Liver (tissue), 9 donors: Measurements from ENCODE around the gene RAD51B. TPM values are rescaled to one million over a fixed set of nuclear protein-coding genes. Genes with fewer than 3 reads are reported as not detected.

Source experiments
- DNase-seq: peaks from one replicate; pipeline ENCODE4 v3.0.0-alpha.2; 2017; ENCODE audit warnings: low spot score
- H3K27ac ChIP-seq, 2 donors: one replicate each; pipeline ENCODE4 v1.7.0; 2013; ENCODE audit warnings: inconsistent platforms in 2 of 2, low read length in 2 of 2, control low read depth in 1 of 2, low read depth in 1 of 2, mild to moderate bottlenecking in 1 of 2
- H3K27me3 ChIP-seq, 4 donors: one replicate each; pipeline versions ENCODE4 v1.6.1 to v1.7.0; 2013; ENCODE audit warnings: low read length in 3 of 4, inconsistent platforms in 1 of 4, mild to moderate bottlenecking in 1 of 4, moderate library complexity in 1 of 4; ENCODE audit not compliant: control insufficient read depth in 4 of 4, insufficient read depth in 4 of 4
- H3K36me3 ChIP-seq, 4 donors: one replicate each; pipeline versions ENCODE4 v1.6.1 to v1.7.0; 2013; ENCODE audit warnings: low read length in 3 of 4, mild to moderate bottlenecking in 3 of 4, low read depth in 1 of 4, moderate library complexity in 1 of 4; ENCODE audit not compliant: control insufficient read depth in 4 of 4, insufficient read depth in 3 of 4
- H3K4me1 ChIP-seq, 4 donors: one replicate each; pipeline versions ENCODE4 v1.6.1 to v1.7.0; 2013; ENCODE audit warnings: low read length in 3 of 4, mild to moderate bottlenecking in 3 of 4, moderate library complexity in 1 of 4; ENCODE audit not compliant: control insufficient read depth in 4 of 4, insufficient read depth in 4 of 4
- H3K4me3 ChIP-seq, 3 donors: one replicate each; pipeline versions ENCODE4 v1.6.1 to v1.7.0; 2013; ENCODE audit warnings: low read length in 3 of 3, control low read depth in 1 of 3, low read depth in 1 of 3, mild to moderate bottlenecking in 1 of 3
- H3K9ac ChIP-seq, 2 donors: one replicate each; pipeline ENCODE4 v1.7.0; 2013; ENCODE audit warnings: low read length in 2 of 2, mild to moderate bottlenecking in 2 of 2, moderate library complexity in 2 of 2, control low read depth in 1 of 2, low read depth in 1 of 2
- H3K9me3 ChIP-seq, 4 donors: one replicate each; pipeline versions ENCODE4 v1.6.1 to v1.7.0; 2013; ENCODE audit warnings: low read length in 3 of 4; ENCODE audit not compliant: control insufficient read depth in 4 of 4
- ATF3 ChIP-seq: IDR thresholded peaks from 2 replicates; pipeline ENCODE4 v1.6.1; 2016; ENCODE audit warnings: antibody characterized with exemption
- CTCF ChIP-seq: fragments of 150-350 bp; IDR thresholded peaks from 2 replicates; pipeline ENCODE4 v1.5.1; 2017; ENCODE audit warnings: improper control_type of control experiment, low read depth, low read length; ENCODE audit not compliant: missing input control
- EGR1 ChIP-seq, 2 donors: IDR thresholded peaks; 2 replicates each; pipeline ENCODE4 v1.6.1; 2016 to 2018; ENCODE audit warnings: antibody characterized with exemption in 2 of 2, low read depth in 2 of 2
- FOXA1 ChIP-seq: IDR thresholded peaks from 2 replicates; pipeline ENCODE4 v1.6.1; 2016; ENCODE audit warnings: antibody characterized with exemption
- FOXA2 ChIP-seq: IDR thresholded peaks from 2 replicates; pipeline ENCODE4 v1.6.1; 2016; ENCODE audit warnings: antibody characterized with exemption
- GABPA ChIP-seq, 2 donors: IDR thresholded peaks in 1 of 2; conservative IDR thresholded peaks in 1 of 2; 2 replicates each; pipeline ENCODE4 v1.6.1; 2016; ENCODE audit warnings: antibody characterized with exemption in 2 of 2, mild to moderate bottlenecking in 1 of 2, moderate library complexity in 1 of 2
- HNF4A ChIP-seq, 2 donors: conservative IDR thresholded peaks; 2 replicates each; pipeline ENCODE4 v1.6.1; 2016; ENCODE audit warnings: antibody characterized with exemption in 2 of 2, mild to moderate bottlenecking in 2 of 2
- HNF4G ChIP-seq: IDR thresholded peaks from 2 replicates; pipeline ENCODE4 v1.6.1; 2016; ENCODE audit warnings: antibody characterized with exemption
- JUND ChIP-seq, 2 donors: IDR thresholded peaks; 2 replicates each; pipeline ENCODE4 v1.6.1; 2016; ENCODE audit warnings: antibody characterized with exemption in 2 of 2
- MAX ChIP-seq: IDR thresholded peaks from 2 replicates; pipeline ENCODE4 v1.6.1; 2016; ENCODE audit warnings: antibody characterized with exemption
- NR2F2 ChIP-seq: IDR thresholded peaks from 2 replicates; pipeline ENCODE4 v1.6.1; 2016; ENCODE audit warnings: antibody characterized with exemption
- RAD21 ChIP-seq, 2 donors: IDR thresholded peaks; 2 replicates each; pipeline ENCODE4 v1.6.1; 2016; ENCODE audit warnings: antibody characterized with exemption in 2 of 2, mild to moderate bottlenecking in 2 of 2
- REST ChIP-seq: IDR thresholded peaks from 2 replicates; pipeline ENCODE4 v1.6.1; 2016; ENCODE audit warnings: antibody characterized with exemption, mild to moderate bottlenecking
- RXRA ChIP-seq, 2 donors: IDR thresholded peaks; 2 replicates each; pipeline ENCODE4 v1.6.1; 2017 to 2018; ENCODE audit warnings: antibody characterized with exemption in 2 of 2, mild to moderate bottlenecking in 1 of 2
- SP1 ChIP-seq: IDR thresholded peaks from 2 replicates; pipeline ENCODE4 v1.6.1; 2018; ENCODE audit warnings: antibody characterized with exemption, mild to moderate bottlenecking
- TAF1 ChIP-seq: conservative IDR thresholded peaks from 2 replicates; pipeline ENCODE4 v1.6.1; 2016; ENCODE audit warnings: antibody characterized with exemption, mild to moderate bottlenecking
- YY1 ChIP-seq: IDR thresholded peaks from 2 replicates; pipeline ENCODE4 v1.6.1; 2016; ENCODE audit warnings: antibody characterized with exemption, mild to moderate bottlenecking
- ZBTB33 ChIP-seq: IDR thresholded peaks from 2 replicates; pipeline ENCODE4 v1.6.1; 2016; ENCODE audit warnings: antibody characterized with exemption
- WGBS: extraction: QIAGEN DNeasy Blood & Tissue Kit; methylation state at CpG from one replicate; pipeline ENCODE4 v1.1.7; 2013; 5-methylcytosine and 5-hydroxymethylcytosine counted together
- polyA plus RNA-seq, 2 donors: library from polyadenylated mRNA; stranded (reverse) in 1 of 2; unstranded in 1 of 2; fragments of 200-250 nt in 1 of 2; fragments of >200 nt in 1 of 2; fragmentation: Nextera tagmentation in 1 of 2; extraction: Ambion mirVana in 1 of 2; gene quantifications; one replicate each; pipeline versions ENCODE4 v1.2.1 to v1.2.3, GENCODE V29; 2013 to 2015
- total RNA-seq, 2 donors: library from RNA; depleted of rRNA; stranded (reverse); fragments of >200 nt; gene quantifications; one replicate each; pipeline ENCODE4 v1.2.3, GENCODE V29; 2014
- donor health status: healthy.
- donor health status: healthy.
- donor health status: healthy.
- donor health status: healthy.
- donor health status: healthy.

The RAD51B gene
- total and polyA plus RNA-seq, 4 donors: 0.81 to 12.9 (median 2.4) TPM

- H3K27ac ChIP-seq: no peak overlapping the region
- no peaks in the 10 kb centered on the region for H3K4me1 ChIP-seq
- DNase-seq: no peak
- no peak for TF ChIP-seq YY1
- TF ChIP-seq SP1: no peak
- no peak for TF ChIP-seq REST
- TF ChIP-seq MAX: no peak
- no peak for TF ChIP-seq ATF3
- H3K9ac ChIP-seq: no peak overlapping the region
- no peaks in the 10 kb centered on the region for H3K36me3 ChIP-seq
- no peaks in the 10 kb centered on the region for H3K9me3 ChIP-seq
- no peaks in the 10 kb centered on the region for H3K27me3 ChIP-seq
- H3K4me3 ChIP-seq: no peak overlapping the region
These were observed 260.5 kb downstream of the RAD51B start for GRCh38 chr14:68079941-68080697.

GRCh38 chr14:68081489-68081888 is 261.9 kb downstream of the RAD51B start:
- H3K27ac ChIP-seq: no peak overlapping the region
- TF ChIP-seq FOXA1 (no peak), YY1 (no peak), CTCF (no peak), NR2F2 (no peak), TAF1 (no peak), RAD21 (IDR thresholded peaks at IDR 0.05) (no peak), GABPA (IDR thresholded peaks at IDR 0.05 in 1 of 2, conservative IDR thresholded peaks at IDR 0.05 in 1 of 2) (no peak), RXRA (IDR thresholded peaks at IDR 0.05) (no peak), JUND (IDR thresholded peaks at IDR 0.05) (no peak), ZBTB33 (no peak), FOXA2 (no peak), HNF4A (conservative IDR thresholded peaks at IDR 0.05) (no peak), SP1 (no peak), REST (no peak), EGR1 (IDR thresholded peaks at IDR 0.05; ENCODE audit: low read depth in 2 of 2) (no peak), ATF3 (no peak), MAX (no peak), HNF4G (no peak)
- no peaks in the 10 kb centered on the region for H3K4me1 ChIP-seq
- H3K9me3 ChIP-seq: no peaks in the 10 kb centered on the region
- H3K9ac ChIP-seq: no peak overlapping the region
- H3K27me3 ChIP-seq: no peaks in the 10 kb centered on the region
- H3K4me3 ChIP-seq: no peak overlapping the region
- 74% methylated on average over 5 of the region's 5 CpGs for WGBS
- no peaks in the 10 kb centered on the region for H3K36me3 ChIP-seq
- DNase-seq: no peak
